Measurements from ENCODE around the gene FBF1.
A peak's percentile ranks its signal among the peaks of the same experiment; 100 is the strongest.
"Not testable (repeated sequence)": the region's sequence is repeated elsewhere in the genome, so short reads cannot be mapped to it uniquely, and the experiment has no call there.

Gene FBF1

GRCh38 chr17:75894049-75894733, 46.7 kb downstream of the FBF1 start:
- DNase-seq = no peak

GRCh38 chr17:75893305-75894048, 47.4 kb downstream of the FBF1 start:
- DNase-seq = no peak

GRCh38 chr17:75892556-75893224, 48.2 kb downstream of the FBF1 start:
- no peak for DNase-seq

- DNase-seq = no peak
Observed at GRCh38 chr17:75891605-75892555, 49.0 kb downstream of the FBF1 start.

- no peak for DNase-seq
Observed at GRCh38 chr17:75891022-75891604, 49.7 kb downstream of the FBF1 start.

GRCh38 chr17:75889454-75889853, 51.4 kb downstream of the FBF1 start:
- DNase-seq = no peak

- DNase-seq = no peak
Observed at GRCh38 chr17:75888484-75888883, 52.4 kb downstream of the FBF1 start.

GRCh38 chr17:75885860-75886259, 55.0 kb downstream of the FBF1 start:
- DNase-seq = not testable (repeated sequence)

GRCh38 chr17:75885431-75885830, 55.4 kb downstream of the FBF1 start:
- no peak for DNase-seq

- DNase-seq = no peak
Observed at GRCh38 chr17:75881678-75882454, 59.0 kb downstream of the FBF1 start.

- no peak for DNase-seq
Observed at GRCh38 chr17:75880266-75880665, 60.6 kb downstream of the FBF1 start.

GRCh38 chr17:75878174-75878998, 62.5 kb downstream of the FBF1 start, which contains the start of gene TRIM47:
Gene TRIM47 (minus strand): TSS chr17:75878581. CDS start chr17:75878548, 33 bp downstream.
- DNase-seq = no peak

GRCh38 chr17:75877752-75878173, 63.1 kb downstream of the FBF1 start:
- DNase-seq = peak in 1 of 2 experiments; percentile 30

- DNase-seq = no peak
Observed at GRCh38 chr17:75876938-75877751, 63.7 kb downstream of the FBF1 start.

GRCh38 chr17:75876190-75876937, 64.5 kb downstream of the FBF1 start:
- DNase-seq = no peak

- DNase-seq = no peak
Observed at GRCh38 chr17:75875940-75876189, 65.0 kb downstream of the FBF1 start.

GRCh38 chr17:75875182-75875939, 65.5 kb downstream of the FBF1 start:
- DNase-seq = no peak

Measured in cerebellar nuclear complex (tissue), 1 donor.